Measurements from ENCODE around the gene PRR5L. TPM values are rescaled to one million over a fixed set of nuclear protein-coding genes. Genes with fewer than 3 reads are reported as not detected.
"Not testable (repeated sequence)": the region's sequence is repeated elsewhere in the genome, so short reads cannot be mapped to it uniquely, and the experiment has no call there.

The PRR5L gene
- polyA plus RNA-seq, 1 donor (not counting 4 experiments of a cell fraction or from before 2014, with no cell fraction given): 20.1 TPM

DNA sequence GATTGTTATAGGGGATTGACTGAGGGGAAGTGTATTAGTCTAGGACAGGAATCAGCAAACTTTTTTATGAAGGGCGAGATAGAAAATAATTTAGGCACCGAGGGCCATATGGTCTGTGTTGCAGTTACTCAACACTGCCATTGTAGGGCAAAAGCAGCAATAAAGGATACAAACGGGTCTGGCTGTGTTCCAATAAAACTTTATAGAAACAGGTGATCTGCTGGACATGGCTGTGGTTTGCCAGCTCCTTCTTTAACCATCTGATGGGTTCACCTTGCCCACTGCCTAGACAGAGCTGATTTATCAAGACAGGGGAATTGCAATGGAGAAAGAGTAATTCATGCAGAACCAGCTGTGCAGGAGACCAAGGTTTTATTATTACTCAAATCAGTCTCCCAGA, 20.0 kb downstream of the PRR5L start:
- H3K4me3 ChIP-seq (ENCODE audit: control insufficient read depth in 2 of 3, extremely low read depth in 1 of 3, insufficient read depth in 2 of 3, low read depth in 1 of 3, low read length in 3 of 3): no peak overlapping the region
- H3K27me3 ChIP-seq (ENCODE audit: control insufficient read depth, extremely low read depth, insufficient read depth, low read length): peaks cover 23% of the 10 kb centered on the region
- H3K9me1 ChIP-seq (ENCODE audit: control insufficient read depth, extremely low read depth, insufficient read depth, low read length): no peaks in the 10 kb centered on the region
- no peaks in the 10 kb centered on the region for H4K20me1 ChIP-seq (ENCODE audit: control insufficient read depth, extremely low read depth, insufficient read depth, low read length)
- no peak for FAIRE-seq
- H3K79me2 ChIP-seq (ENCODE audit: control insufficient read depth, insufficient read depth, low read length): no peaks in the 10 kb centered on the region
- peaks cover 10% of the 10 kb centered on the region for H3K4me1 ChIP-seq (ENCODE audit: control insufficient read depth, extremely low read depth, insufficient read depth, low read length)
- no peak overlapping the region for H3K4me2 ChIP-seq (ENCODE audit: control insufficient read depth, extremely low read depth, insufficient read depth, low read depth, low read length)
- no peak for TF ChIP-seq EZH2 (IDR thresholded peaks at IDR 0.05; ENCODE audit: low read length)
- TF ChIP-seq, protein P1, sequence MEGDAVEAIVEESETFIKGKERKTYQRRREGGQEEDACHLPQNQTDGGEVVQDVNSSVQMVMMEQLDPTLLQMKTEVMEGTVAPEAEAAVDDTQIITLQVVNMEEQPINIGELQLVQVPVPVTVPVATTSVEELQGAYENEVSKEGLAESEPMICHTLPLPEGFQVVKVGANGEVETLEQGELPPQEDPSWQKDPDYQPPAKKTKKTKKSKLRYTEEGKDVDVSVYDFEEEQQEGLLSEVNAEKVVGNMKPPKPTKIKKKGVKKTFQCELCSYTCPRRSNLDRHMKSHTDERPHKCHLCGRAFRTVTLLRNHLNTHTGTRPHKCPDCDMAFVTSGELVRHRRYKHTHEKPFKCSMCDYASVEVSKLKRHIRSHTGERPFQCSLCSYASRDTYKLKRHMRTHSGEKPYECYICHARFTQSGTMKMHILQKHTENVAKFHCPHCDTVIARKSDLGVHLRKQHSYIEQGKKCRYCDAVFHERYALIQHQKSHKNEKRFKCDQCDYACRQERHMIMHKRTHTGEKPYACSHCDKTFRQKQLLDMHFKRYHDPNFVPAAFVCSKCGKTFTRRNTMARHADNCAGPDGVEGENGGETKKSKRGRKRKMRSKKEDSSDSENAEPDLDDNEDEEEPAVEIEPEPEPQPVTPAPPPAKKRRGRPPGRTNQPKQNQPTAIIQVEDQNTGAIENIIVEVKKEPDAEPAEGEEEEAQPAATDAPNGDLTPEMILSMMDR (optimal IDR thresholded peaks at IDR 0.05 in 1 of 3, IDR thresholded peaks at IDR 0.05 in 1 of 3, conservative IDR thresholded peaks at IDR 0.05 in 1 of 3; ENCODE audit: extremely low read depth in 1 of 3, insufficient read depth in 2 of 3, low read length in 3 of 3): no peak
- H3K36me3 ChIP-seq (ENCODE audit: control insufficient read depth in 2 of 2, extremely low read depth in 1 of 2, insufficient read depth in 2 of 2, low read length in 2 of 2): no peaks in the 10 kb centered on the region
- no peak overlapping the region for H2AFZ ChIP-seq (ENCODE audit: control insufficient read depth, low read length)
- H3K9ac ChIP-seq (ENCODE audit: control insufficient read depth, extremely low read depth, insufficient read depth, low read length): no peak overlapping the region
- no peaks in the 10 kb centered on the region for H3K9me3 ChIP-seq (ENCODE audit: control insufficient read depth, low read depth, low read length)
- H3K27ac ChIP-seq (ENCODE audit: control insufficient read depth, insufficient read depth, low read length): no peak overlapping the region
- dilution Hi-C loops (cut with MboI; ENCODE audit: extremely low pct_ligation_motif_present, low sequenced_read_pairs): no loop called here
- DNase-seq (ENCODE audit: low read depth, low spot score): no peak

DNA sequence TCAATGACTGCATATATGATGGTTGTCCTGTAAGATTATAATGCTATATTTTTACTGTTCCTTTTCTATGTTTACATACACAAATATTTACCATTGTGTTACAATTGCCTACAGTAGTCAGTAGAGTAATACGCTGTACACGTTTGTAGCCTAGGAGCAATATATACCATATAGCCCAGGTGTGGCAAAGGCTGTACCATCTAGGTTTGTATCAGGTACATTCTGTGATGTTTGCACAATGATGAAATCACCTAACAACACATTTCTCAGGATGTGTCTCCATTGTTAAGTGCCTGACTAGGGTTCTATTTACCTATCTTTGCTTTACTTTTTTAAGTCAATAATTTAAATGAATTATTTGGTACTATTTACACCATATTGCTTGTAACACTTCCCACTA, 21.9 kb downstream of the PRR5L start:
- TF ChIP-seq EZH2 (IDR thresholded peaks at IDR 0.05; ENCODE audit: low read length): no peak
- no peak overlapping the region for H3K4me3 ChIP-seq (ENCODE audit: control insufficient read depth in 2 of 3, extremely low read depth in 1 of 3, insufficient read depth in 2 of 3, low read depth in 1 of 3, low read length in 3 of 3)
- no peaks in the 10 kb centered on the region for H3K9me1 ChIP-seq (ENCODE audit: control insufficient read depth, extremely low read depth, insufficient read depth, low read length)
- H3K4me1 ChIP-seq (ENCODE audit: control insufficient read depth, extremely low read depth, insufficient read depth, low read length): no peaks in the 10 kb centered on the region
- no peak overlapping the region for H3K27ac ChIP-seq (ENCODE audit: control insufficient read depth, insufficient read depth, low read length)
- H2AFZ ChIP-seq (ENCODE audit: control insufficient read depth, low read length): no peak overlapping the region
- FAIRE-seq (no peak), DNase-seq (ENCODE audit: low read depth, low spot score) (no peak)
- H4K20me1 ChIP-seq (ENCODE audit: control insufficient read depth, extremely low read depth, insufficient read depth, low read length): no peaks in the 10 kb centered on the region
- H3K9ac ChIP-seq (ENCODE audit: control insufficient read depth, extremely low read depth, insufficient read depth, low read length): no peak overlapping the region
- H3K4me2 ChIP-seq (ENCODE audit: control insufficient read depth, extremely low read depth, insufficient read depth, low read depth, low read length): no peak overlapping the region
- H3K36me3 ChIP-seq (ENCODE audit: control insufficient read depth in 2 of 2, extremely low read depth in 1 of 2, insufficient read depth in 2 of 2, low read length in 2 of 2): no peaks in the 10 kb centered on the region
- no peaks in the 10 kb centered on the region for H3K9me3 ChIP-seq (ENCODE audit: control insufficient read depth, low read depth, low read length)
- H3K27me3 ChIP-seq (ENCODE audit: control insufficient read depth, extremely low read depth, insufficient read depth, low read length): peaks cover 21% of the 10 kb centered on the region
- dilution Hi-C loops (cut with MboI; ENCODE audit: extremely low pct_ligation_motif_present, low sequenced_read_pairs): no loop called here
- H3K79me2 ChIP-seq (ENCODE audit: control insufficient read depth, insufficient read depth, low read length): no peaks in the 10 kb centered on the region

- H3K27me3 ChIP-seq (ENCODE audit: control insufficient read depth, extremely low read depth, insufficient read depth, low read length); H3K9ac ChIP-seq (ENCODE audit: control insufficient read depth, extremely low read depth, insufficient read depth, low read length); H3K9me1 ChIP-seq (ENCODE audit: control insufficient read depth, extremely low read depth, insufficient read depth, low read length); H3K79me2 ChIP-seq (ENCODE audit: control insufficient read depth, insufficient read depth, low read length); H3K27ac ChIP-seq (ENCODE audit: control insufficient read depth, insufficient read depth, low read length); H3K4me3 ChIP-seq (ENCODE audit: control insufficient read depth in 2 of 3, extremely low read depth in 1 of 3, insufficient read depth in 2 of 3, low read depth in 1 of 3, low read length in 3 of 3); dilution Hi-C loops (cut with MboI; ENCODE audit: extremely low pct_ligation_motif_present, low sequenced_read_pairs); H3K4me1 ChIP-seq (ENCODE audit: control insufficient read depth, extremely low read depth, insufficient read depth, low read length); H3K36me3 ChIP-seq (ENCODE audit: control insufficient read depth in 2 of 2, extremely low read depth in 1 of 2, insufficient read depth in 2 of 2, low read length in 2 of 2); H3K9me3 ChIP-seq (ENCODE audit: control insufficient read depth, low read depth, low read length); H3K4me2 ChIP-seq (ENCODE audit: control insufficient read depth, extremely low read depth, insufficient read depth, low read depth, low read length); DNase-seq (ENCODE audit: low read depth, low spot score); H4K20me1 ChIP-seq (ENCODE audit: control insufficient read depth, extremely low read depth, insufficient read depth, low read length); FAIRE-seq; H2AFZ ChIP-seq (ENCODE audit: control insufficient read depth, low read length): not testable (repeated sequence)
These were observed 28.9 kb downstream of the PRR5L start for GRCh38 chr11:36324956-36325355.

GRCh38 chr11:36325403-36325802, 29.3 kb downstream of the PRR5L start:
- H3K4me3 ChIP-seq (ENCODE audit: control insufficient read depth in 2 of 3, extremely low read depth in 1 of 3, insufficient read depth in 2 of 3, low read depth in 1 of 3, low read length in 3 of 3); FAIRE-seq; H3K36me3 ChIP-seq (ENCODE audit: control insufficient read depth in 2 of 2, extremely low read depth in 1 of 2, insufficient read depth in 2 of 2, low read length in 2 of 2); H3K9me3 ChIP-seq (ENCODE audit: control insufficient read depth, low read depth, low read length); H3K9ac ChIP-seq (ENCODE audit: control insufficient read depth, extremely low read depth, insufficient read depth, low read length); H3K9me1 ChIP-seq (ENCODE audit: control insufficient read depth, extremely low read depth, insufficient read depth, low read length); H2AFZ ChIP-seq (ENCODE audit: control insufficient read depth, low read length); H3K4me2 ChIP-seq (ENCODE audit: control insufficient read depth, extremely low read depth, insufficient read depth, low read depth, low read length); H3K27me3 ChIP-seq (ENCODE audit: control insufficient read depth, extremely low read depth, insufficient read depth, low read length); dilution Hi-C loops (cut with MboI; ENCODE audit: extremely low pct_ligation_motif_present, low sequenced_read_pairs); H4K20me1 ChIP-seq (ENCODE audit: control insufficient read depth, extremely low read depth, insufficient read depth, low read length); H3K79me2 ChIP-seq (ENCODE audit: control insufficient read depth, insufficient read depth, low read length); DNase-seq (ENCODE audit: low read depth, low spot score); H3K27ac ChIP-seq (ENCODE audit: control insufficient read depth, insufficient read depth, low read length); H3K4me1 ChIP-seq (ENCODE audit: control insufficient read depth, extremely low read depth, insufficient read depth, low read length): not testable (repeated sequence)
